Measurements from ENCODE around the gene THBS2. TPM values are rescaled to one million over a fixed set of nuclear protein-coding genes. Genes with fewer than 3 reads are reported as not detected.
"Not testable (repeated sequence)": the region's sequence is repeated elsewhere in the genome, so short reads cannot be mapped to it uniquely, and the experiment has no call there.

THBS2 gene
- total RNA-seq, 4 donors from 2014 or later: 80.9 to 149 (median 107) TPM

GRCh38 chr6:169274781-169275180, 21.1 kb upstream of the THBS2 start:
- peaks cover 6% of the 10 kb centered on the region for H3K4me1 ChIP-seq
- no peak for TF ChIP-seq EP300 (IDR thresholded peaks at IDR 0.05)
- no peak for TF ChIP-seq POLR2A (IDR thresholded peaks at IDR 0.05)
- no peak for TF ChIP-seq POLR2AphosphoS5 (IDR thresholded peaks at IDR 0.05)
- TF ChIP-seq CTCF (IDR thresholded peaks at IDR 0.05): no peak
- no peak overlapping the region for H3K27ac ChIP-seq
- no peaks in the 10 kb centered on the region for H3K9me3 ChIP-seq
- no peak overlapping the region for H3K4me3 ChIP-seq
- 91% methylated on average over 1 of the region's 1 CpG for WGBS
- no peak for DNase-seq (ENCODE audit: low spot score in 2 of 2)
- no peaks in the 10 kb centered on the region for H3K36me3 ChIP-seq
- H3K27me3 ChIP-seq: no peaks in the 10 kb centered on the region

DNA sequence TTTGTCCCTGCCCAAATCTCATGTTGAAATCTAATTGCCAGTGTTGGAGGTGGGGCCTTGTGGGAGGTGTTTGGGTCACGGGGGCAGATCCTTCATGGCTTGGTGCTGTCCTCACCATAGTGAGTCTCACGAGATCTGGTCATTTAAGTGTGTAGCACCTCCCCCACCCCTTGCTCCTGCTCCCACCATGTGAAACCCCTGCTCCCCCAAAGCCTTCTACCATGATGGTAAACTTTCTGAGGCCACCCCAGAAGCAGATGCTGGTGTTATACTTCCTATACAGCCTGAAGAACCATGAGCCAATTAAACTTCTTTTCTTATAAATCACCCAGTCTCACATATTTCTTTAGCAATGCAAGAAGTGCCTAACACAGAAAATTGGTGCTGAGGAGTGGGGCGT, 19.9 kb upstream of the THBS2 start:
- WGBS: 87% methylated on average over 3 of the region's 3 CpGs
- H3K4me1 ChIP-seq: peaks cover 17% of the 10 kb centered on the region
- H3K36me3 ChIP-seq: no peaks in the 10 kb centered on the region
- no peak for DNase-seq (ENCODE audit: low spot score in 2 of 2)
- TF ChIP-seq CTCF (IDR thresholded peaks at IDR 0.05) (no peak), EP300 (IDR thresholded peaks at IDR 0.05) (no peak), POLR2AphosphoS5 (IDR thresholded peaks at IDR 0.05) (no peak), POLR2A (IDR thresholded peaks at IDR 0.05) (no peak)
- no peaks in the 10 kb centered on the region for H3K27me3 ChIP-seq
- no peak overlapping the region for H3K27ac ChIP-seq
- H3K9me3 ChIP-seq: no peaks in the 10 kb centered on the region
- H3K4me3 ChIP-seq: no peak overlapping the region

DNA sequence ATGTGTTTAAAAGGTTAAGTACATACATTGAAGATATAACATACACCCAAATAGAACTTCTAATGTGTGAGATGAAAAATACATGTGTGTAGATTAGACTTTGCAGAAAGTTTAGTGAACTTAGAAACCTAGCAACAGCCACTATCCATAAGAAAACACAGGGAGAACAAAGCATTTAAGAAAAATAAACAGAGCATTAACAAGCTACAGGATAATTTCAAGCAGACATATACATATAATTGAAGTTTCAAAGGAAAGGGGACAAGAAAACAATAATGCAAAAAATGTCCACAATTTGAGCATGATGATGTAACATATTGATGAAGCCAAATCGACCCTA, 18.2 kb upstream of the THBS2 start:
- H3K9me3 ChIP-seq: no peaks in the 10 kb centered on the region
- 59% methylated on average over 1 of the region's 1 CpG for WGBS
- H3K36me3 ChIP-seq: no peaks in the 10 kb centered on the region
- DNase-seq (ENCODE audit: low spot score in 2 of 2): no peak
- H3K27ac ChIP-seq: no peak overlapping the region
- H3K4me3 ChIP-seq: no peak overlapping the region
- peaks cover 17% of the 10 kb centered on the region for H3K4me1 ChIP-seq
- TF ChIP-seq EP300 (IDR thresholded peaks at IDR 0.05) (no peak), CTCF (IDR thresholded peaks at IDR 0.05) (no peak), POLR2A (IDR thresholded peaks at IDR 0.05) (no peak), POLR2AphosphoS5 (IDR thresholded peaks at IDR 0.05) (no peak)
- no peaks in the 10 kb centered on the region for H3K27me3 ChIP-seq

- Histone ChIP-seq H3K9me3 (no peaks in the 10 kb centered on the region), H3K27ac (no peak overlapping the region), H3K36me3 (no peaks in the 10 kb centered on the region), H3K4me3 (no peak overlapping the region), H3K4me1 (peaks cover 17% of the 10 kb centered on the region), H3K27me3 (no peaks in the 10 kb centered on the region)
- TF ChIP-seq CTCF (IDR thresholded peaks at IDR 0.05) (no peak), EP300 (IDR thresholded peaks at IDR 0.05) (no peak), POLR2AphosphoS5 (IDR thresholded peaks at IDR 0.05) (no peak), POLR2A (IDR thresholded peaks at IDR 0.05) (no peak)
- WGBS: 46% methylated on average over 10 of the region's 10 CpGs
- DNase-seq (ENCODE audit: low spot score in 2 of 2): no peak
Observed at GRCh38 chr6:169271158-169271876, 17.7 kb upstream of the THBS2 start.

- DNase-seq (ENCODE audit: low spot score in 2 of 2); H3K27me3 ChIP-seq; H3K4me3 ChIP-seq; H3K9me3 ChIP-seq; H3K36me3 ChIP-seq: not testable (repeated sequence)
- H3K4me1 ChIP-seq: peaks cover 17% of the 10 kb centered on the region
- peak overlapping the region; percentile 64 for H3K27ac ChIP-seq
Observed at GRCh38 chr6:169270077-169270380, 16.4 kb upstream of the THBS2 start.
